Measurements from ENCODE around the gene RASL11A.
"Not testable (repeated sequence)": the region's sequence is repeated elsewhere in the genome, so short reads cannot be mapped to it uniquely, and the experiment has no call there.

RASL11A gene

GRCh38 chr13:27270594-27271520 is at the start of gene RASL11A:
TSS of gene RASL11A (plus strand) at chr13:27270830. CDS start at chr13:27270945, 115 bp downstream.
- DNase-seq = peak; percentile 62

- not testable (repeated sequence) for DNase-seq
Measured at GRCh38 chr13:27222100-27222499, 48.5 kb upstream of the RASL11A start.

- DNase-seq = no peak
Measured at GRCh38 chr13:27226991-27227390, 43.6 kb upstream of the RASL11A start.

- no peak for DNase-seq
Measured at GRCh38 chr13:27228131-27228530, 42.5 kb upstream of the RASL11A start.

GRCh38 chr13:27229642-27230041 is 41.0 kb upstream of the RASL11A start:
- no peak for DNase-seq

- no peak for DNase-seq
Measured at GRCh38 chr13:27233964-27234363, 36.7 kb upstream of the RASL11A start.

GRCh38 chr13:27236478-27236877 is 34.2 kb upstream of the RASL11A start:
- DNase-seq = no peak

GRCh38 chr13:27242702-27243101 is 27.9 kb upstream of the RASL11A start:
- DNase-seq = no peak

- DNase-seq = no peak
Measured at GRCh38 chr13:27245610-27246009, 25.0 kb upstream of the RASL11A start.

- DNase-seq = no peak
Measured at GRCh38 chr13:27250833-27251165, 19.8 kb upstream of the RASL11A start.

- DNase-seq = peak; percentile 87
Measured at GRCh38 chr13:27251166-27252091, 19.2 kb upstream of the RASL11A start, which contains the start of gene RPL21. TSS of gene RPL21 (plus strand) at chr13:27251558. CDS start at chr13:27253777, 2,219 bp downstream.

- DNase-seq = no peak
Measured at GRCh38 chr13:27252467-27252866, 18.2 kb upstream of the RASL11A start.

- no peak for DNase-seq
Measured at GRCh38 chr13:27257233-27257568, 13.4 kb upstream of the RASL11A start.

- no peak for DNase-seq
Measured at GRCh38 chr13:27257648-27258253, 12.9 kb upstream of the RASL11A start.

- no peak for DNase-seq
Measured at GRCh38 chr13:27258637-27259386, 11.8 kb upstream of the RASL11A start.

GRCh38 chr13:27259831-27260230 is 10.8 kb upstream of the RASL11A start:
- no peak for DNase-seq

- DNase-seq = no peak
Measured at GRCh38 chr13:27261396-27261795, 9.2 kb upstream of the RASL11A start.

- no peak for DNase-seq
Measured at GRCh38 chr13:27263438-27263837, 7.2 kb upstream of the RASL11A start.

GRCh38 chr13:27264181-27264580 is 6.4 kb upstream of the RASL11A start:
- no peak for DNase-seq

GRCh38 chr13:27264648-27265047 is 6.0 kb upstream of the RASL11A start:
- no peak for DNase-seq

GRCh38 chr13:27266917-27267316 is 3.7 kb upstream of the RASL11A start:
- DNase-seq = no peak

GRCh38 chr13:27267596-27267995 is 3.0 kb upstream of the RASL11A start:
- DNase-seq = no peak
